Iris pigment epithelial cell (primary cell): ENCODE measurements around the gene PCDHGA10.
"Not testable (repeated sequence)": the region's sequence is repeated elsewhere in the genome, so short reads cannot be mapped to it uniquely, and the experiment has no call there.

ENCODE experiments used
- DNase-seq: peaks from one replicate; pipeline ENCODE4 v3.0.0-alpha.2; 2011; ENCODE audit warnings: low read depth

Gene PCDHGA10

DNA sequence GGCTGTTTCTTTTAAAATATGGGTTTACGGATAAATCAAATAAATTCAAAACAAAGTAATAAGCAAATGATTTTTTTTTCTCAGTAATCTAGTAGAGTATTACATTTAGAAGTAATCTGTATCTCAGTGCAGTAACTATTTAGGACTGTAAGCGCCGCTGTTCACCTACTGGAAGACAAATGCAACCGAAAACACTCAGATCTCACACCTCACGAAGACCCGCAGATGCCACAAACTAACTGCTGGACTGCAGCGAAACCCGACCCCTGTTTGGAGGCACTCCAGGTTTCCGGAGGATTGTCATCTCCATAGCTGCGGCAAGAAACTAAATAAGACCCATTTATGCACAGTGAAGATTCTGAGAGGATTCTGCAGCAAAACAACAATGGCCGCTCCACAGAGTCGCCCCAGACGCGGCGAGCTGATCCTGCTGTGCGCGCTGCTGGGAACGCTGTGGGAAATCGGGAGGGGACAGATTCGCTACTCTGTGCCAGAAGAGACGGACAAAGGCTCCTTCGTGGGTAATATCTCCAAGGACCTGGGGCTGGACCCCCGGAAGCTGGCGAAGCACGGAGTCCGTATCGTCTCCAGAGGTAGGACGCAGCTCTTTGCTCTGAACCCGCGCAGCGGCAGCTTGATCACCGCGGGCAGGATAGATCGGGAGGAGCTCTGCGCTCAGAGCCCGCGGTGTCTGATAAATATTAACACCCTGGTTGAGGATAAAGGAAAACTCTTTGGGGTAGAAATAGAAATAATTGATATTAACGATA is 20.2 kb upstream of the PCDHGA10 start, which contains the start of gene PCDHGA8:
Gene PCDHGA8 (plus strand): TSS at position 205 of the 770 bp plus-strand sequence. CDS start 181 bp downstream, at position 386.
- DNase-seq, result peak; percentile 27

DNA sequence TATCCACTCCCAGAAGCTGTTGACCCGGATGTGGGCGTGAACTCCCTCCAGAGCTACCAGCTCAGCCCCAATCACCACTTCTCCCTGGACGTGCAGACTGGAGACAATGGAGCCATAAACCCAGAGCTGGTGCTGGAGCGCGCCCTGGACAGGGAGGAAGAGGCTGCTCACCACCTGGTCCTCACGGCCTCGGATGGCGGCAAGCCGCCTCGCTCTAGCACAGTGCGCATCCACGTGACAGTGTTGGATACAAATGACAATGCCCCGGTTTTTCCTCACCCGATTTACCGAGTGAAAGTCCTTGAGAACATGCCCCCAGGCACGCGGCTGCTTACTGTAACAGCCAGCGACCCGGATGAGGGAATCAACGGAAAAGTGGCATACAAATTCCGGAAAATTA is 19.5 kb upstream of the PCDHGA10 start:
- DNase-seq, result no peak

DNA sequence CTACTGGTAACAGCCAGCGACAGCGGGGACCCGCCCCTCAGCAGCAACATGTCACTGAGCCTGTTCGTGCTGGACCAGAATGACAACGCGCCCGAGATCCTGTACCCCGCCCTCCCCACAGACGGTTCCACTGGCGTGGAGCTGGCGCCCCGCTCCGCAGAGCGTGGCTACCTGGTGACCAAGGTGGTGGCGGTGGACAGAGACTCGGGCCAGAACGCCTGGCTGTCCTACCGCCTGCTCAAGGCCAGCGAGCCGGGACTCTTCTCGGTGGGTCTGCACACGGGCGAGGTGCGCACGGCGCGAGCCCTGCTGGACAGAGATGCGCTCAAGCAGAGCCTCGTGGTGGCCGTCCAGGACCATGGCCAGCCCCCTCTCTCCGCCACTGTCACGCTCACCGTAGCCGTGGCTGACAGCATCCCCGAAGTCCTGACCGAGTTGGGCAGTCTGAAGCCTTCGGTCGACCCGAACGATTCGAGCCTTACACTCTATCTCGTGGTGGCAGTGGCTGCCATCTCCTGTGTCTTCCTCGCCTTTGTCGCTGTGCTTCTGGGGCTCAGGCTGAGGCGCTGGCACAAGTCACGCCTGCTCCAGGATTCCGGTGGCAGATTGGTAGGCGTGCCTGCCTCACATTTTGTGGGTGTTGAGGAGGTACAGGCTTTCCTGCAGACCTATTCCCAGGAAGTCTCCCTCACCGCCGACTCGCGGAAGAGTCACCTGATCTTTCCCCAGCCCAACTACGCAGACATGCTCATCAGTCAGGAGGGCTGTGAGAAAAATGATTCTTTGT is 18.2 kb upstream of the PCDHGA10 start:
- DNase-seq, result not testable (repeated sequence)

DNA sequence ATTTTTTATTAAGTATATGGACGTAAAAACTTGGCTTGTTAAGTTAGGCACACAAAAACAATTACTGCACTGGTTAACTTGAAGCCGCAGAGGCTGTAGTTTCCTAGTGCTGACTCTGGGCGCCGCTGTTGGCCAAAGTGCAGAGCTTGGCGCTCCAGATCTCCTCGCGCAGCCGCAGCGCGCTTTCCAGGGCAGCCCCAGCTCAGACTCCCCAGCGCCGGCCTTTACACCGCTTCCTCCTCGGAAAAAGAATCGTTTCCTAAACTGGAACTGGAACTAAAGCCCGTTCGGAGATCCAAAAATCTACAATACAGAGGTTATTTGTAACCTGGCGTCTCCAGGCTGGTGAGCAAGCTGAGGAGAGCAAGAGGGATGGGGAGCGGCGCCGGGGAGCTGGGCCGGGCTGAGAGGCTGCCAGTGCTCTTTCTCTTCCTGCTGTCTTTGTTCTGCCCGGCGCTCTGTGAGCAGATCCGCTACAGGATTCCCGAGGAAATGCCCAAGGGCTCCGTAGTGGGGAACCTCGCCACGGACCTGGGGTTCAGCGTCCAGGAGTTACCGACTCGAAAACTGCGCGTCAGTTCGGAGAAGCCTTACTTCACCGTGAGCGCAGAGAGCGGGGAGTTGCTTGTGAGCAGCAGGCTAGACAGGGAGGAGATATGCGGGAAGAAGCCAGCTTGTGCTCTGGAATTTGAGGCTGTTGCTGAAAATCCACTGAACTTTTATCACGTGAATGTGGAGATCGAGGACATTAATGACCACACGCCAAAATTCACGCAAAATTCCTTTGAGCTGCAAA is 14.8 kb upstream of the PCDHGA10 start, which contains the start of gene PCDHGB5:
Gene PCDHGB5 (plus strand): TSS at position 192 of the 796 bp plus-strand sequence. CDS start 181 bp downstream, at position 373.
- DNase-seq, result peak; percentile 67

DNA sequence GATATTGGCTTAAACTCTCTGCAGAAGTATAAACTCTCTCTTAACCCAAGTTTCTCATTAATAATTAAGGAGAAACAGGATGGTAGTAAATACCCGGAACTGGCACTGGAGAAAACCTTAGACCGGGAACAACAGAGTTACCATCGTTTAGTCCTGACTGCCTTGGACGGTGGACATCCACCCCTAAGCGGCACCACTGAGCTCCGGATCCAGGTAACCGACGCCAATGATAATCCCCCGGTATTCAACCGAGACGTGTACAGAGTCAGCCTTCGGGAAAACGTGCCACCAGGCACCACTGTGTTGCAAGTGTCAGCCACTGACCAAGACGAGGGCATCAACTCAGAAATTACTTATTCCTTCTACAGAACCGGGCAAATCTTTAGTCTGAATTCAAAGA is 14.2 kb upstream of the PCDHGA10 start:
- DNase-seq, result no peak

DNA sequence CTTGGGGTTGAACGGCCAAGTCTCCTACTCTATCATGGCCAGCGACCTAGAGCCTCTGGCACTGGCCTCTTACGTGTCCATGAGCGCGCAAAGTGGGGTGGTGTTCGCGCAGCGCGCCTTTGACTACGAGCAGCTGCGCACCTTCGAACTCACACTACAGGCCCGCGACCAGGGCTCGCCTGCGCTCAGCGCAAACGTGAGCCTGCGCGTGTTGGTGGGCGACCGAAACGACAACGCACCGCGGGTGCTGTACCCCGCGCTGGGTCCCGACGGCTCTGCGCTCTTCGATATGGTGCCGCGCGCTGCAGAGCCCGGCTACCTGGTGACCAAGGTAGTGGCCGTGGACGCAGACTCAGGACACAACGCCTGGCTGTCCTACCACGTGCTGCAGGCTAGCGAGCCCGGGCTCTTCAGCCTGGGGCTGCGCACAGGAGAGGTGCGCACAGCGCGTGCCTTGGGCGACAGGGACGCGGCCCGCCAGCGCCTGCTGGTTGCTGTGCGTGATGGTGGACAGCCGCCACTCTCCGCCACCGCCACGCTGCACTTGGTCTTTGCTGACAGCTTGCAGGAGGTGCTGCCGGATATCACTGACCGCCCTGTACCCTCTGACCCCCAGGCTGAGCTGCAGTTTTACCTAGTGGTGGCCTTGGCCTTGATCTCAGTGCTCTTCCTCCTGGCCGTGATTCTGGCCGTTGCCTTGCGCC is 13.1 kb upstream of the PCDHGA10 start:
- DNase-seq, result no peak

DNA sequence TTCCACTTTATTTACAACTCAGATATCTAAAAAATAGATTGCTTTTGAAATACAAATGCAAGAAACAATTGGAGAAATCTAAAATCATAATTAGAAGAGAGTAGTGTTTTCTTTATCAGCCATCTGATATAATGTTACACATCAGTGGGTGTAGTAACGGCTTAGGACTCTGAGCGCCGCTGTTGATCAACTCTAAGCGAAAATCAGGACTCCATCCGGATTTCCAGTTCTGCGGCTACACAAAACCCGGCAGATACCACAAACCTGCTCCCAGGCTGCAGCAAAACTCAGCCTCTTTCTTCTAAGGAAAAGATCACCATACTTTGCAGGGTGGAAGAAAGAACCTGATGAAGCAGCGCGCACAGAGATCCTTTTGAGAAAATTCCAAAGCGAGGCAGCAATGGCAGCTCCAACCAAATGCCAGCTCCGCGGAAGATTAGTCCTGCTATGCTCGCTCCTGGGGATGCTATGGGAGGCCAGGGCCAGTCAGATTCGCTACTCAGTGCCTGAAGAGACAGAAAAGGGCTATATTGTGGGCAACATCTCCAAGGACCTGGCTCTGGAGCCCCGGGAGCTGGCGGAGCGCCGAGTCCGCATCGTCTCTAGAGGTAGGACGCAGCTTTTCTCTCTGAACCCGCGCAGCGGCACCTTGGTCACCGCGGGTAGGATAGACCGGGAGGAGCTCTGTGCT is 10.1 kb upstream of the PCDHGA10 start, which contains the start of gene PCDHGA9:
Gene PCDHGA9 (plus strand): TSS at position 226 of the 691 bp plus-strand sequence. CDS start 175 bp downstream, at position 401.
- DNase-seq, result peak; percentile 48

DNA sequence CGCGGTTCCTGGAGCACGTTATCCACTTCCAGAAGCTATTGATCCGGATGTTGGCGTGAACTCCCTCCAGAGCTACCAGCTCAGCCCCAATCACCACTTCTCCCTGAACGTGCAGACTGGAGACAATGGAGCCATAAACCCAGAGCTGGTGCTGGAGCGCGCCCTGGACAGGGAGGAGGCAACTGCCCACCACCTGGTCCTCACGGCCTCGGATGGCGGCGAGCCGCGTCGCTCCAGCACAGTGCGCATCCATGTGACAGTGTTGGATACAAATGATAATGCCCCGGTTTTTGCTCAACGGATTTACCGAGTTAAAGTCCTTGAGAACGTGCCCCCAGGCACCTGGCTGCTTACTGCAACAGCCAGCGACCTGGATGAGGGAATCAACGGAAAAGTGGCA is 9.4 kb upstream of the PCDHGA10 start:
- no peak for DNase-seq

DNA sequence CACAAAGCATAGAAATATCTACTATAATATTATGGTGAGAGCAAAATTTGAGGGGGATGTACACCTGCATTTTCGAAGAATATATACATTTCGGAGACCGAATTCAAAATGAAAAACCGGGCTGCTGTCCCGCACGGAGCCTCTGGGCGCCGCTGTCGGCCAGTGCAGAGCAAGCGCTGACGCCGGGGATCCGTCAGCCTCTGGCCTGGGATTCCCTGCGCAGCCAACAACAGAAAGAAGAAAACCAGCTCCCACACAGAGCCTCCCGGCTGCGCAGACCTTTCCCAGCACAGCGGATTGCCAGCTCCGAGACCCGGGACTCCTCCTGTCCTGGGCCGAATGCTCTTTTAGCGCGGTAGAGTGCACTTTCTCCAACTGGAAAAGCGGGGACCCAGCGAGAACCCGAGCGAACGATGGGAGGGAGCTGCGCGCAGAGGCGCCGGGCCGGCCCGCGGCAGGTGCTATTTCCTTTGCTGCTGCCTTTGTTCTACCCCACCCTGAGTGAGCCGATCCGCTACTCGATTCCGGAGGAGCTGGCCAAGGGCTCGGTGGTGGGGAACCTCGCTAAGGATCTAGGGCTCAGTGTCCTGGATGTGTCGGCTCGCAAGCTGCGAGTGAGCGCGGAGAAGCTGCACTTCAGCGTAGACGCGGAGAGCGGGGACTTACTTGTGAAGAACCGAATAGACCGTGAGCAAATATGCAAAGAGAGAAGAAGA is 4.8 kb upstream of the PCDHGA10 start, which contains the start of gene PCDHGB6:
Gene PCDHGB6 (plus strand): TSS at position 232 of the 716 bp plus-strand sequence. CDS start 182 bp downstream, at position 414.
- peak; percentile 41 for DNase-seq

DNA sequence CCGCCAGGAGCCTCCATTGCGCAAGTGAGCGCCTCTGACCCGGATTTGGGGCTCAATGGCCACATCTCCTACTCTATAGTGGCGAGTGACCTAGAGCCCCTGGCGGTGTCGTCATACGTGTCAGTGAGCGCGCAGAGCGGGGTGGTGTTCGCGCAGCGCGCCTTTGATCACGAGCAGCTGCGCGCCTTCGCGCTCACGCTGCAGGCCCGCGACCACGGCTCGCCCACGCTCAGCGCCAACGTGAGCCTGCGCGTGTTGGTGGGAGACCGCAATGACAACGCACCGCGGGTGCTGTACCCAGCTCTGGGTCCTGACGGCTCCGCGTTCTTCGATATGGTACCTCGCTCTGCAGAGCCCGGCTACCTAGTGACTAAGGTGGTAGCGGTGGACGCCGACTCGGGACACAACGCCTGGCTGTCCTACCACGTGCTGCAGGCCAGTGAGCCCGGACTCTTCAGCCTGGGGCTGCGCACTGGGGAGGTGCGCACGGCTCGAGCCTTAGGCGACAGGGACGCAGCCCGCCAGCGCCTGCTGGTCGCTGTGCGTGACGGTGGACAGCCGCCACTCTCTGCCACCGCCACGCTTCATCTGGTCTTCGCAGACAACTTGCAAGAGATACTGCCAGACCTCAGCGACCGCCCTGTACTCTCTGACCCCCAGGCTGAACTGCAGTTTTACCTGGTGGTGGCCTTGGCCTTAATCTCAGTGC is 3.0 kb upstream of the PCDHGA10 start:
- no peak for DNase-seq

DNA sequence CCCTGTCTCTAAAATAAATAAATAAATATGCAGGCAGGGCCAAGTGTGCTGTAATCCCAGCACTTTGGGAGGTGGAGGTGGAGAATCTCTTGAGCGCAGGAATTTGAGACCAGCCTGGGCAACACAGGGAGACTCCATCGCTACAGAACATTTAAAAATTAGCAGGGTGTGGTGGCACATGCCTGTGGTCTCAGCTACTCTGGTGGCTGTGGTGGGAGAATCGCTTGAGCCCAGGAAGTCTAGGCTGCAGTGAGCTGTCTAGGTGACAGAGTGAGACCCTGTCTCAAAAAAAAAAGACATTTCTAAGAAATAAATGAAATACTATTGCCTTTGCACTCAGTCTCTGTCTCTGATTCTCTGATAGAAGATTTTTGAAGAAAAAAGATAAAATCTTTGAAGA is 1.2 kb upstream of the PCDHGA10 start:
- no peak for DNase-seq

DNA sequence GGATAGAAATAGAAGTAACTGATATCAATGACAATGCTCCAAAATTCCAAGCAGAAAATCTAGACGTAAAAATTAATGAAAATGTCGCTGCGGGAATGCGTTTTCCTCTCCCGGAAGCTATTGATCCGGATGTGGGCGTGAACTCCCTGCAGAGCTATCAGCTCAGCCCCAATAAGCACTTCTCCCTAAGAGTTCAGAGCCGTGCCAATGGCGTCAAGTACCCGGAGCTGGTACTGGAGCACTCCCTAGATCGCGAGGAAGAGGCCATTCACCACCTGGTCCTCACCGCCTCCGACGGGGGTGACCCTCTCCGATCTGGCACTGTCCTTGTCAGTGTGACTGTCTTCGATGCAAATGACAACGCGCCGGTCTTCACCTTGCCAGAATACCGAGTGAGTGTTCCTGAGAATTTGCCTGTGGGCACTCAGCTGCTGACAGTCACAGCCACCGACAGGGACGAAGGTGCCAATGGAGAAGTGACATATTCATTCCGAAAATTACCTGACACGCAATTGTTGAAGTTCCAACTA is 818 bp downstream of the PCDHGA10 start:
- DNase-seq, result no peak

DNA sequence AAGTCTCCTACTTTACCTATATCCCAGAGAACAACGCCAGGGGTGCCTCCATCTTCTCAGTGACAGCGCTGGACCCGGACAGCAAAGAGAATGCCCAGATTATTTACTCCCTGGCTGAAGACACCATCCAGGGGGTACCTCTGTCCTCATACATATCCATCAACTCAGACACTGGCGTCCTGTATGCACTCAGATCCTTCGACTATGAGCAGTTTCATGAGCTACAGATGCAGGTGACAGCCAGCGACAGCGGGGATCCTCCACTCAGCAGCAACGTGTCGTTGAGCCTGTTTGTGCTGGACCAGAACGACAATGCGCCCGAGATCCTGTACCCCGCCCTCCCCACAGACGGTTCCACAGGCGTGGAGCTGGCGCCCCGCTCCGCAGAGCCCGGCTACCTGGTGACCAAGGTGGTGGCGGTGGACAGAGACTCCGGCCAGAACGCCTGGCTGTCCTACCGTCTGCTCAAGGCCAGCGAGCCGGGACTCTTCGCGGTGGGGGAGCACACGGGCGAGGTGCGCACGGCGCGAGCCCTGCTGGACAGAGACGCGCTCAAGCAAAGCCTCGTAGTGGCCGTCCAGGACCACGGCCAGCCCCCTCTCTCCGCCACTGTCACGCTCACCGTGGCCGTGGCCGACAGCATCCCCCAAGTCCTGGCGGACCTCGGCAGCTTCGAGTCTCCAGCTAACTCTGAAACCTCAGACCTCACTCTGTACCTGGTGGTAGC is 1.9 kb downstream of the PCDHGA10 start:
- DNase-seq, result not testable (repeated sequence)

DNA sequence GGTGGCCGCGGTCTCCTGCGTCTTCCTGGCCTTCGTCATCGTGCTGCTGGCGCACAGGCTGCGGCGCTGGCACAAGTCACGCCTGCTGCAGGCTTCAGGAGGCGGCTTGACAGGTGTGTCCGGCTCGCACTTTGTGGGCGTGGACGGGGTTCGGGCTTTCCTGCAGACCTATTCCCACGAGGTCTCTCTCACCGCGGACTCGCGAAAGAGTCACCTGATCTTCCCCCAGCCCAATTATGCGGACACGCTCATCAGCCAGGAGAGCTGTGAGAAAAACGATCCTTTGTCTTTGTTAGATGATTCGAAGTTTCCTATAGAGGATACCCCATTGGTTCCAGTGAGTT is 2.5 kb downstream of the PCDHGA10 start:
- not testable (repeated sequence) for DNase-seq

DNA sequence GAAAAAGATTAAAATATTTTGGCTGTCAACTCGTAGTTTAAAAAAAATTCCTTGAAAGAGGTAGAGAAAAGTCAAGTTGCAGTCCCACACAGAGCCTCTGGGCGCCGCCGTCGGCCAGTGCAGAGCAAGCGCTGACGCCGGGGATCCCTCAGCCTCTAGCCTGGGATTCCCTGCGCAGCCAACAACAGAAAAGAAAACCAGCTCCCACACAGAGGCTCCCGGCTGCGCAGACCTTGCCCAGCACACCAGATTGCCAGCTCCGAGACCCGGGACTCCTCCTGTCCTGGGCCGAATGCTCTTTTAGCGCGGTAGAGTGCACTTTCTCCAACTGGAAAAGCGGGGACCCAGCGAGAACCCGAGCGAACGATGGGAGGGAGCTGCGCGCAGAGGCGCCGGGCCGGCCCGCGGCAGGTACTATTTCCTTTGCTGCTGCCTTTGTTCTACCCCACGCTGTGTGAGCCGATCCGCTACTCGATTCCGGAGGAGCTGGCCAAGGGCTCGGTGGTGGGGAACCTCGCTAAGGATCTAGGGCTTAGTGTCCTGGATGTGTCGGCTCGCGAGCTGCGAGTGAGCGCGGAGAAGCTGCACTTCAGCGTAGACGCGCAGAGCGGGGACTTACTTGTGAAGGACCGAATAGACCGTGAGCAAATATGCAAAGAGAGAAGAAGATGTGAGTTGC is 4.8 kb downstream of the PCDHGA10 start, which contains the start of gene PCDHGB7:
Gene PCDHGB7 (plus strand): TSS at position 184 of the 679 bp plus-strand sequence. CDS start 183 bp downstream, at position 367.
- DNase-seq, result peak; percentile 85

DNA sequence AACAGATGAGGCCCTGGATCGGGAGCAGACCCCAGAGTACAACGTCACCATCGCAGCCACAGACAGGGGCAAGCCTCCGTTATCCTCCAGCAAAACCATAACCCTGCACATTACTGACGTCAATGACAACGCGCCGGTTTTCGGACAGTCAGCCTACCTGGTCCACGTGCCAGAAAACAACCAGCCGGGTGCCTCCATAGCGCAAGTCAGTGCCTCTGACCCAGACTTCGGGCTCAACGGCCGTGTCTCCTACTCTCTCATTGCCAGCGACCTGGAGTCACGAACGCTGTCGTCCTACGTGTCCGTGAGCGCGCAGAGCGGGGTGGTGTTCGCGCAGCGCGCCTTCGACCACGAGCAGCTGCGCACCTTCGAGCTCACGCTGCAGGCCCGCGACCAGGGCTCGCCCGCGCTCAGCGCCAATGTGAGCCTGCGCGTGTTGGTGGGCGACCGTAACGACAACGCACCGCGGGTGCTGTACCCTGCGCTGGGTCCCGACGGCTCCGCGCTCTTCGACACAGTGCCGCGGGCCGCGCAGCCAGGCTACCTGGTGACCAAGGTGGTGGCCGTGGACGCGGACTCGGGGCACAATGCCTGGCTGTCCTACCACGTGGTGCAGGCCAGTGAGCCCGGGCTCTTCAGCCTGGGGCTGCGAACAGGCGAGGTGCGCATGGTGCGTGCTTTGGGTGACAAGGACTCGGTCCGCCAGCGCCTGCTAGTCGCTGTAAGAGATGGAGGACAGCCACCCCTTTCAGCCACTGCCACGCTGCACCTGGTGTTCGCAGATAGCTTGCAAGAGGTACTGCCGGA is 6.5 kb downstream of the PCDHGA10 start:
- DNase-seq, result no peak
